Thoracic aorta endothelial cell (primary cell): ENCODE data around the gene CCL17. TPM values are rescaled to one million over a fixed set of nuclear protein-coding genes. Genes with fewer than 3 reads are reported as not detected.

Experiments used
- total RNA-seq: library from RNA; depleted of rRNA; stranded (reverse); fragments of >200 nt; gene quantifications from 2 replicates; pipeline ENCODE4 v1.2.3, GENCODE V29; 2012

CCL17 gene
- not detected in 2 replicates for total RNA-seq

DNA sequence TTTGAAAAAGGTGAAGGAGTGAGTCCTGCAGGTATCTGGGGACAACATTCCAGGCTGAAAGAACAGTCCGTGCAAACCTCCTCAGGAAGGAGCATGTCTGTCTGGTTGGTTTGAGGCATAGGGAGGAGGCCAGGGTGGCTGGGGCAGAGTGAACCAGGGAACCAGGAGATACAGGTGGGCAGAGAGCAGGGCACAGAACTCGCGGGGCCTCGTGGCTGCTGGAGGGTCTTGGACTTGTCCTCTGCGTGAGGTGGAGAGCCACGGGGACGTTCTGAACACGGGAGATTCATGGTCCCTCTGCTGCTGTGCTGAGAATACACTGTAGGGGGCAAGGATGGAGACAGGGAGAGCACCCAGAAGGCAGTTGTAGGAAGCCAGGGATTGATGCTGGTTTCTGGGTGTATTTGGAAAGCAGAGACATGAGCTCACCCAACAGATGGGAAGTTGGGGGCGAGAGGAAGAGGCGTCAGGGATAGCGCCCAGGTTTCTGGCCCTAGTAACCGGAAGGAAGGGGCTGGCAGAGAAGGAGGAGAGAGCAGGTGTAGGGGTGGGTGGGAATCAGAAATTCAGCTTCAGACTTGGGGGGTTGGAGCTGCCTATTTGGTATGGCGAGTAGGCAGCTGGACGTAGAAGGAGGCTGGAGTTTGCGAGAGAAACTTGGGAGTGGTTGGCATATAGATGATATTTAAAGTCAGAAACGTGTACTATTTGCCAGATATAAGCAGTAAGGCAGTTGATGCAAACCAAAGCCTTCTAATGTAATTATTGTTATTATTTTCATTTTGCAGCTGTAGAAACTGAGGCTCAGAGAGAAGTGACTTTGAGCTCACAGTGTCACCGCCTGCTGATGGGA lies at the start of gene CCL17:
Gene CCL17 (plus strand): TSS at position 803 of the 853 bp plus-strand sequence. CDS start 9,166 bp downstream, outside the sequence.

DNA sequence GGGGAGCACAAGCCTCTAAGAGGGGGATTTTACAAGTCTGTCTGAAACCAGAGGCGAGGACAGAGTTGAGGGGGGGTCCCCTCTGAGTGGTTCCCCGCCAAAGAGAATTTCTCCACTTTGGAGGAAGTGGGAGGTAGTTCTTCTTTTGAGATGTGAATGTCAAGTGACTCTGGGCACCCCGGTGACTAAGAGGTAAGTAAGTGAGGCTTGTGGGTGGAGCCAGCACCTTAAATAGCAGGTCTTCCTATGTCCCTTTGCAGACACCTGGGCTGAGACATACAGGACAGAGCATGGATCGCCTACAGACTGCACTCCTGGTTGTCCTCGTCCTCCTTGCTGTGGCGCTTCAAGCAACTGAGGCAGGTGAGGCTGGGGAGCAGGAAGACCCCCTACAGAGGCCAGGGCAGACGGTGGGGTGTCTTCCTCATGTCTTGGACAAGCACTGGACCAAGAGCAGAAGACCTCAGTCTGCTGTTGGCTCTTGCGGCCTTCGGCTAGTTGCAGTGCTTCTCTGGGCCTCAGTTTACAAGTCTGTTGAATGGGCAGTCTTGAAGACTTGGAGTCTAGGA lies 46.0 kb upstream of the CCL17 start, which contains the start of gene CCL22:
Gene CCL22 (plus strand): TSS at position 257 of the 569 bp plus-strand sequence. CDS start 34 bp downstream, at position 291.

GRCh38 chr16:57372372-57373116 lies 32.0 kb upstream of the CCL17 start, which contains the start of gene CX3CL1:
CX3CL1 (plus strand) TSS chr16:57372490; CDS start chr16:57372569, 79 bp downstream.

GRCh38 chr16:57447186-57447962 lies 42.8 kb downstream of the CCL17 start, which contains the start of the genes CIAPIN1 and COQ9:
CIAPIN1 (minus strand) TSS chr16:57447385; CDS start chr16:57440928, 6,457 bp downstream.
COQ9 (plus strand) TSS chr16:57447479; CDS start chr16:57447506, 27 bp downstream.

DNA sequence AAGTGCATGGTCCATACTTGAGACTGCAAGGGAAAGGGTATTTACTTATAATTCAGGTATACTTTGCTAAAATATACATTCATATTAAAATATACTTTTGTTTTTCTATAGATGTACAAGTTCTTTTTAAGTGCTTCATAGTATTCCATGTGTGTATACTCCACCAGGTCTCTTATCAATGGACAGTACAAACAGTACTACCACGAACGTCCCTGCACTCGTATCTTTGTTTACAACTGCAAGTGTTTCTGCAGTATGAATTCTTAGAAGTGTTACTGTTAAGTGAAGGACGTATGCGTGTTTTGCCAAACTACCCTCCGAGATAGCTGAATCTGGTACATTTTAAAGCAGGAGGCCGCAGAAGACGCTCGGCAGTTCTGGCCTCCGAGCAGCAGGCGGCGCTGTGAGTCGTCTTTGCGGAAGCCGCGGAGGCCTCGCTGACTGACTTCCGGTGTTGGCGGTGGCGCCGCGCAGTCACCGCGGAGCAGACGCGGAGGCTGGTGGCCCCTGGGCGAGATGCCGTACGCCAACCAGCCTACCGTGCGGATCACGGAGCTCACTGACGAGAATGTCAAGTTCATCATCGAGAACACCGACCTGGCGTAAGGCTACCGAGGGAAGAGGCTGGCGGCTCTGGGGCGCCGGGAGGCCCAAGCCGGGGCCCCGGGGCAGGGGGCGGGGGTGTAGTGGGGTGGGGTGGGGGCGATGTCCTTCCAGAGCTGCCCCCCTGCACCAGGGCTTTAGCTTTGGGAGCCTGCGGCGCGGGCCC lies 57.8 kb downstream of the CCL17 start, which contains the start of gene POLR2C:
Gene POLR2C (plus strand): TSS at position 471 of the 769 bp plus-strand sequence. CDS start 46 bp downstream, at position 517.

Other genes starting within 250 kb of the CCL17 start
- gene PSME3IP1, start 218.7 kb upstream of the CCL17 start, total RNA-seq, result 90.6 and 98.8 TPM in 2 replicates
- 93.6 and 98.6 TPM in 2 replicates for gene RSPRY1, start 218.4 kb upstream of the CCL17 start, total RNA-seq
- 127 and 145 TPM in 2 replicates for gene ARL2BP, start 159.5 kb upstream of the CCL17 start, total RNA-seq
- 1.4 and 2.0 TPM in 2 replicates for gene PLLP, start 120.1 kb upstream of the CCL17 start, total RNA-seq
- gene CCL22, start 46.0 kb upstream of the CCL17 start, total RNA-seq, result not detected in 2 replicates
- gene CX3CL1, start 32.3 kb upstream of the CCL17 start, total RNA-seq, result 0.27 and 1.7 TPM in 2 replicates
- gene CIAPIN1, start 42.6 kb downstream of the CCL17 start, total RNA-seq, result 74.7 and 80.6 TPM in 2 replicates
- gene COQ9, start 42.7 kb downstream of the CCL17 start, total RNA-seq, result 35.9 and 45.7 TPM in 2 replicates
- 107 and 111 TPM in 2 replicates for gene POLR2C, start 57.9 kb downstream of the CCL17 start, total RNA-seq
- gene DOK4, start 81.7 kb downstream of the CCL17 start, total RNA-seq, result 18.0 and 29.9 TPM in 2 replicates
- gene CCDC102A, start 131.8 kb downstream of the CCL17 start, total RNA-seq, result 7.2 and 8.8 TPM in 2 replicates
- not detected in 2 replicates for gene ADGRG5, start 137.9 kb downstream of the CCL17 start, total RNA-seq
- gene ADGRG1, start 223.9 kb downstream of the CCL17 start, total RNA-seq, result 54.5 and 137 TPM in 2 replicates